ENCODE results near the gene VAMP1. TPM values are rescaled to one million over a fixed set of nuclear protein-coding genes. Genes with fewer than 3 reads are reported as not detected.
A peak's percentile ranks its signal among the peaks of the same experiment; 100 is the strongest.
"Not testable (repeated sequence)": the region's sequence is repeated elsewhere in the genome, so short reads cannot be mapped to it uniquely, and the experiment has no call there.

VAMP1 gene
- total RNA-seq, 1 experiment from 2014 or later = 11.0 TPM

- in situ Hi-C loops (cut with HindIII; ENCODE audit: low pct_unique_long_range_greater_than_20kb, low sequenced_read_pairs); DNase-seq (ENCODE audit: low read depth): not testable (repeated sequence)
These were observed 4.9 kb upstream of the VAMP1 start for GRCh38 chr12:6475233-6475975.

DNA sequence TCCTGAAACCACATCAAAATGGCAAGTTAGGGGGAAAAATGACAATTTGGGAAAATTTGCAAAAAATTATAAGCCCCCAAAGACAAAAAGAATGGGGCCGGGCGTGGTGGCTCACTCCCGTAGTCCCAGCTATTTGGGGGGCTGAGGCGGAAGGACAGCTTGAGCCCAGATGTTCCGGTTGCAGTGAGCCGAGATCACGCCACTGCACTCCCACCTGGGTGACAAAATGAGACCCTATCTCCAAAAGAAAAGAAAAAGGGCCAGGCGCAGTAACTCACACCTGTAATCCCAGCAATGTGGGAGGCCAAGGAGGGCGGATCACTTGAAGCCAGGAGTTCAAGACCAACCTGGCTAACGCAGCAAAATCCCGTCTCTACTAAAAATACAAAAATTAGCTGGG lies 2.0 kb upstream of the VAMP1 start:
- DNase-seq (ENCODE audit: low read depth) = no peak
- in situ Hi-C loops (cut with HindIII; ENCODE audit: low pct_unique_long_range_greater_than_20kb, low sequenced_read_pairs) = no loop called here

GRCh38 chr12:6471989-6472360 lies 1.5 kb upstream of the VAMP1 start:
- in situ Hi-C loops (cut with HindIII; ENCODE audit: low pct_unique_long_range_greater_than_20kb, low sequenced_read_pairs) = no loop called here
- DNase-seq (ENCODE audit: low read depth) = no peak

DNA sequence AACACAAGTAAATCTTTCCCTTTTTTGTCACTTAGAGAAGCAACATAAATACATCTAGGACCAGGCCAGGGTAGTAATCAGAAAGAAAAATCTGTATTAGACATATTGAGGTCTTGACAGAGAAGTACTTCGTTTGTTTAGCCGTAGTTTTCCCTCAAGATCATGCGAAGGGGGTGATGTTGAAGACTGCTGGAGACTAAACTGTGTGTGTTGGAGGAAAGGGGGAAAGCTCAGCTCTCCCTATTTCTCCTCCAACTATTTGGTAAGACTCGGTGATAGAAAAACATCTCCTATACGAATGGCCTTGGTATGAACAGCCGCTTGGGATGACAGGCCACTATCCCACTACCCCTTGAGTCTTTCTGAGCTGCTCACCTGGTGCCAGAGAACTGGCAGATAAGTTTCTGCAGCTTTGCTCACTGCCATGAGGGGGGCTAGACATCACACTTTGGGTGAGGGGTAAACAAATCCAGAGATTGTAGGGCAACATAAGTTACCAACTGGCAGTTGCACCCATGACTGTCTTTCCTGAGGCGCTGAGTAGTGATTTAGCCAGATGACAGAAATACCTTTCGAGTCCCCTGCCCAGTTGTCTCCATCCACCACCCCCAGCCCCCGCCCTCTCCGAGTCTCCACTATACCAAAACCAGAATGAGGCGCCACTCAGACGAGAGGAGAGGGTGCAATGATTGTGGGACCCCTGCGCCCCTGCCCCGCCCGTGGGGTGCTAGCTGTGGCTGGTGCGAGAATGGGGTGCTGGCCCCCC lies 685 bp downstream of the VAMP1 start:
- in situ Hi-C loops (cut with HindIII; ENCODE audit: low pct_unique_long_range_greater_than_20kb, low sequenced_read_pairs) = no loop called here
- DNase-seq (ENCODE audit: low read depth) = no peak

GRCh38 chr12:6469092-6469491 lies 1.4 kb downstream of the VAMP1 start:
- in situ Hi-C loops (cut with HindIII; ENCODE audit: low pct_unique_long_range_greater_than_20kb, low sequenced_read_pairs) = no loop called here
- DNase-seq (ENCODE audit: low read depth) = no peak

- in situ Hi-C loops (cut with HindIII; ENCODE audit: low pct_unique_long_range_greater_than_20kb, low sequenced_read_pairs) = no loop called here
- no peak for DNase-seq (ENCODE audit: low read depth)
These were observed 2.2 kb downstream of the VAMP1 start for GRCh38 chr12:6468283-6468575.

DNA sequence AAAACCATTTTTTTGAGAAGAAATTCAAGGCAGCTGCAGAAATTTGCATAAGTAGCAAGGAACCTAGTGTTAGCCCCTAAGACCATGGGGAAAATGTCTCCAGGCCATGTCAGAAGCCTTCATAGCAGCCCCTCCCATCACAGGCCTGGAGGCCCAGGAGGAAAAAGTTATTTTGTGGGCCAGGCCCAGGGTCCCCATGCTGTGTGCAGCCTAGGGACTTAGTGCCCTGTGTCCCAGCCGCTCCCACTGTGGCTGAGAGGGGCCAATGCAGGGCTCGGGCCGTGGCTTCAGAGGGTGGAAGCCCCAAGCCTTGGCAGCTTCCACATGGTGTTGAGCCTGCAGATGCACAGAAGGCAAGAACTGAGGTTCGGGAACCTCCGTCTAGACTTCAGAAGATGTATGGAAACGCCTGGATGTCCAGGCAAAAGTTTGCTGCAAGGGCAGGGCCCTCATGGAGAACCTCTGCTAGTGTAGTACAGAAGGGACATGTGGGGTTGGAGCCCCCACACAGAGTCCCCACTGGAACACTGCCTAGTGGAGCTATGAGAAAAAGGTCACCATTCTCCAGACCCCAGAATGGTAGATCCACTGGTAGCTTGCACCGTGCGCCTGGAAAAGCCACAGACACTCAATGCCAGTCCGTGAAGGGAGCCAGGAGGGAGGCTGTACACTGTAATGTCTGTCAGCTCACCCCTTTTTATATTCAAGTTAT lies 2.8 kb downstream of the VAMP1 start:
- in situ Hi-C loops (cut with HindIII; ENCODE audit: low pct_unique_long_range_greater_than_20kb, low sequenced_read_pairs); DNase-seq (ENCODE audit: low read depth): not testable (repeated sequence)

DNA sequence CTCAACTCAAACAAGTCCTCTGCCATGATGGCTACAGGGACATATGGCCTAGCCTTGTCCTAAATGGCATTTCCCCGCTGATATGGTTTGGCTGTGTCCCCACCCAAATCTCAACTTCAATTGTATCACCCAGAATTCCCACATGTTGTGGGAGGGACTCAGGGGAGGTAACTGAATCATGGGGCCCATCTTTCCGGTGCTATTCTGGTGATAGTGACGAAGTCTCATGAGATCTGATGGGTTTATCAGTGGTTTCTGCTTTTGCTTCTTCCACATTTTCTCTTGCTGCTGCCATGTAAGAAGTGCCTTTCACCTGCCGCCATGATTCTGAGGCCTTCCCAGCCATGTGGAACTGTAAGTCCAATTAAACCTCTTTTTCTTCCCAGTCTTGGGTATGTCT lies 3.7 kb downstream of the VAMP1 start:
- DNase-seq (ENCODE audit: low read depth); in situ Hi-C loops (cut with HindIII; ENCODE audit: low pct_unique_long_range_greater_than_20kb, low sequenced_read_pairs): not testable (repeated sequence)

DNA sequence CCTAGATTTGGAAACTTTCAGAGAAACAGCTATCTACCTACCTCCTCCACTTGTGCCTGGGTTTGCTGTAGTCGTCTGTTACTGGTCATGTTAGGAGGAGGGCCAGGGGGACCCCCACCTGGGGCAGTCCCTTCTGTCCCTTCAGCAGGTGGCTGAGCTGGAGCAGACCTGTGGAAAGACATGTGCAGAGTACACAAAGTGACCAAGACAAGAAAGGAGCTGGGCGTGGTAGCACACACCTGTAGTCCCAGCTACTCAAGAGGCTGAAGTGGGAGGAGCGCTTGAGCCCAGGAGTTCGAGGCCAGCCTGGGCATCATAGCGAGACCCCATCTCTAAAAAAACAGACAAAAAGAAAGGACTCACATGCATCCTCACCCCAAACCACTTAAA lies 4.3 kb downstream of the VAMP1 start:
- in situ Hi-C loops (cut with HindIII; ENCODE audit: low pct_unique_long_range_greater_than_20kb, low sequenced_read_pairs) = no loop called here
- DNase-seq (ENCODE audit: low read depth) = no peak

GRCh38 chr12:6465467-6466183 lies 4.9 kb downstream of the VAMP1 start:
- in situ Hi-C loops (cut with HindIII; ENCODE audit: low pct_unique_long_range_greater_than_20kb, low sequenced_read_pairs) = no loop called here
- DNase-seq (ENCODE audit: low read depth) = peak; percentile 58

DNA sequence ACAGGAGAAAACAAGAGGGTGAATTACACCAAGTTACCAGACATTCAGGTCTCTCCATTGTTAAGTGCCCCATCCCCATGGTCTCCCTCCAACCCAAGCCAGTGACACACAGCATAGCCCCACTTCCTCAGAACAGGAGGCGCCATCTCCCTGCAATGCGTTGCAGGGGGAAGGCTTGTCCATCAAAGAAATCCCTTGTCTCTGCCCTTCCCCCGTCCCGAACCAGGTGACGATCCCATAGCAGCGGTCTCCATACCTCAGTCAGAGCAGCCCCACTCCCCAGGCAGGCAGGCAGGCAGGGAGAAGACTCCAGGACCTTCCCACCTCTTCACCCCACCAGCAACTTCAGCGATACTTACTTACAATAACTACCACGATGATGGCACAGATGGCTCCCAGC lies 5.9 kb downstream of the VAMP1 start:
- in situ Hi-C loops (cut with HindIII; ENCODE audit: low pct_unique_long_range_greater_than_20kb, low sequenced_read_pairs) = no loop called here
- DNase-seq (ENCODE audit: low read depth) = no peak

DNA sequence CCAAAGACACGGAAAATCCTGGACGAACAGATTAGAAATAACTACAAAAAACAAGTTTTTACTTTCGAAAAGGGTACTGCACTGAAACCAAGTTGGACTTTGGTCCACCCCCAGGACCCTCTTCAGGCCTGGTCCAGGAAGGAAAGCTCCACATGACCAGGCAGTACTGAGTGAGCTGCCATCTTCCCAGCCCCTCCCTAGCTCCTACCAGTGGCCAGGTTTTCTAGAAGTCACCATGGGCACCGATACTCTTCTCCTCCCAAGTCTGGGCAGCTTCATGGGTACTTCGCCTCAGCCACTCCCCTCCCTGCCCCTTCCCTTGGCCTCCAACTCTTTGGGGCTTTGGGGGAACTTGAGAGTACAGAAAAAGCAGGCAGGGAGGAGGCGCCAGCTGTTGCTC lies 6.6 kb downstream of the VAMP1 start:
- in situ Hi-C loops (cut with HindIII; ENCODE audit: low pct_unique_long_range_greater_than_20kb, low sequenced_read_pairs) = no loop called here
- no peak for DNase-seq (ENCODE audit: low read depth)

DNA sequence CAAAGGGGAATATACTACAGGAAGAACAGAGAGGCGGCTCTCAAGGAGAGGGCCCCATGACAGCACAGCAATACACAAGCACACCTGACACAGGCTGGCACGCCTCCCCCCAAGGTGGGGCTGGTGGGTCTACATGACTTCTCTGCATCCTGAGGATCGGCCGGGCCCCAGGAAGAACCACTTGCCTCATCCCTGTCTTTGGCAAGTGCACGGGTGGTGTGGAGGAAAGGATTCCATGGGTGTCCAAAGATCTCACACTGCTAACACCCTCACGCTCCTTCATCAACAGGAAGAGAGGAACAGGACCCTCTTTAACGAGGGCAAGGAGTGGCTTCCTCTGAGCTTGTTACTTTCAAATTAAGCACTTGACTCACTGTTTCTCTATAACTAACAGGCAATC lies 7.3 kb downstream of the VAMP1 start:
- DNase-seq (ENCODE audit: low read depth) = no peak
- in situ Hi-C loops (cut with HindIII; ENCODE audit: low pct_unique_long_range_greater_than_20kb, low sequenced_read_pairs) = no loop called here

- DNase-seq (ENCODE audit: low read depth) = no peak
- in situ Hi-C loops (cut with HindIII; ENCODE audit: low pct_unique_long_range_greater_than_20kb, low sequenced_read_pairs) = no loop called here
These were observed 8.1 kb downstream of the VAMP1 start for GRCh38 chr12:6462234-6462995.

GRCh38 chr12:6461401-6462233 lies 8.9 kb downstream of the VAMP1 start:
- no peak for DNase-seq (ENCODE audit: low read depth)

DNA sequence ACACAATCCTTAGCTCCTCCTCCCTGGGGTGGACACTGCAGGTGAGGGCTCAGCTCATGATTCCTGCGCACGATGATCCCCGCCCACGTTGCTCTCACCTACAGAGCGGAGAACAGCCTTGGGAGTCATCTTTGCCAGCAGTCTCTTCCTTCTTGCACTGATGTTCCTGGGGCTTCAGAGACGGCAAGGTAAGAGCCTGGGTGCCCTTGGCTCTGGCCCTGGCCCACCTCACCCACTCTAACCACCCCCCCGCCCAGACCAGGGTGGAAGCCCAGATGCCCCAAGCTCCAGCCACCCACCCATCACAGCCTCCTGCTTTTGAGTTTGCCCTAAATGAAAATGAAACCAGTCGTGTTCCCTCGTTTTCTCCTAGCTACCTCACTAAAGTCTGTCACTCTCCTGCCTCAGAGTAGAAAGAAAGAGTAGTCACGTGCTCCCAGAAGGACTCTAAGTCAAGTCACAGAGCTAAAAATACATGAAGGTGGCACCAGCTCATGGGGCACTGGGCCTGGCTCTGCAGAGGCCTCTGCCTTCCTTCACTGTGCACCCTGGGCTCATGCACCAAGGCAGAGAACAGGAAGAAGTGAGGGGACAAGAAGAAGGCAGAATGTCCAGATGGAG lies 9.6 kb downstream of the VAMP1 start:
- in situ Hi-C loops (cut with HindIII; ENCODE audit: low pct_unique_long_range_greater_than_20kb, low sequenced_read_pairs) = no loop called here

More at GRCh38 chr12:6461401-6462233, 8.9 kb downstream of the VAMP1 start:
- in situ Hi-C loops (cut with HindIII; ENCODE audit: low pct_unique_long_range_greater_than_20kb, low sequenced_read_pairs) = no loop called here

DNA sequence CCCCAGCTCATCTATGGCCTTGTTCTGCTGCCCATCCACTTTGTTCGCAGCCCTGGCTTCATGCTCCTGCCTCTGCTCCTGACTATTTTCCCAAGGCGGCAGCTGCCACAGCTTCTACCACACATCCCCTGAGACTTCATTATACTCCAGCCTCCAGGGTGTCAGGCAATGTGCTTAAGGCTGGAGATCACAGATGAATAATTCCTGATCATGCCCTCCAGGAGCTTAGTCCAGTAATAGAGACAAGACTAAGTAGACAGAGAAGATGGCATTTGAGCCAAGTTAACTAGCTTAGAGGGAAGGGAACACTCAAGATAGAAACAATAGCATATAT lies 11.5 kb downstream of the VAMP1 start:
- no peak for DNase-seq (ENCODE audit: low read depth)
- in situ Hi-C loops (cut with HindIII; ENCODE audit: low pct_unique_long_range_greater_than_20kb, low sequenced_read_pairs) = no loop called here

More for the DNA sequence above, 9.6 kb downstream of the VAMP1 start:
- DNase-seq (ENCODE audit: low read depth) = no peak
